K562 (cell line): ENCODE measurements around the gene GINS3. TPM values are rescaled to one million over a fixed set of nuclear protein-coding genes. Genes with fewer than 3 reads are reported as not detected.

Experiments used
- ATAC-seq: fragments of 200-7000 bp; cut with Tn5 transposase; 3 replicates; pipeline ENCODE4 v1.9.1; 2020; ENCODE audit warnings: moderate library complexity
- BruUV-seq: library from RNA; stranded (reverse); fragments of 400-500 nt; replicated peaks from 2 replicates; lab custom pipeline; 2021; lab: Mats Ljungman, UMichigan
- CTCF ChIA-PET: fragments of 300-600 bp; formaldehyde crosslinking; extraction: SDS; loops from one replicate; lab custom pipeline; 2021; ENCODE audit warnings: low intra/inter-chr PET ratio; lab: Yijun Ruan, JAX
- POLR2A ChIA-PET: fragments of 300-600, 350-650 bp; sonication (Branson Sonifier 250); formaldehyde crosslinking; extraction: SDS; loops from one replicate; lab custom pipeline; 2021; ENCODE audit warnings: antibody characterized with exemption, inconsistent platforms; lab: Yijun Ruan, JAX
- DNase-seq, 4 experiments: peaks; one replicate each; pipeline versions ENCODE4 v3.0.0 to v3.0.0-alpha.2; 2011 to 2018; ENCODE audit warnings: low spot score in 3 of 4, mixed read lengths in 3 of 4; ENCODE audit errors: extremely low read depth in 1 of 4
- FAIRE-seq: peaks from 2 replicates; lab custom pipeline; 2011; peaks lifted over from hg19 to GRCh38; lab: Jason Lieb, UNC
- H2AFZ ChIP-seq: 2 replicates; pipeline ENCODE4 v1.6.0; 2011; ENCODE audit warnings: low read depth, low read length, control low read depth, inconsistent platforms
- H3K27ac ChIP-seq: fragments of 200-600 bp; 3 replicates; pipeline ENCODE4 v1.8.0; 2011; ENCODE audit warnings: low read depth, mild to moderate bottlenecking, control low read depth, inconsistent platforms, low read length, moderate library complexity, mixed read lengths; ENCODE audit errors: extremely low read depth
- H3K27me3 ChIP-seq, 2 experiments: fragments of 300-600 bp in 1 of 2; 2 replicates in 1 of 2; 3 replicates in 1 of 2; pipeline versions ENCODE4 v1.6.0 to v1.8.0; 2011; ENCODE audit warnings: inconsistent platforms in 2 of 2, low read length in 2 of 2, mild to moderate bottlenecking in 1 of 2, mixed read lengths in 1 of 2, moderate library complexity in 1 of 2; ENCODE audit not compliant: control insufficient read depth in 2 of 2, insufficient read depth in 2 of 2
- H3K36me3 ChIP-seq: fragments of 300-600 bp; 3 replicates; pipeline ENCODE4 v1.8.0; 2011; ENCODE audit warnings: mild to moderate bottlenecking, low read length, inconsistent platforms; ENCODE audit not compliant: control insufficient read depth, insufficient read depth
- H3K4me1 ChIP-seq, 2 experiments: fragments of 200-600 bp in 1 of 2; replicated peaks in 1 of 2; 2 replicates in 1 of 2; 3 replicates in 1 of 2; pipeline versions ENCODE4 v1.5.1 to v1.8.0; 2011; ENCODE audit warnings: inconsistent platforms in 2 of 2, low read length in 2 of 2, mild to moderate bottlenecking in 1 of 2, mixed read lengths in 1 of 2, moderate library complexity in 1 of 2; ENCODE audit not compliant: control insufficient read depth in 2 of 2, insufficient read depth in 2 of 2
- H3K4me2 ChIP-seq: 2 replicates; pipeline ENCODE4 v1.6.1; 2011; ENCODE audit warnings: low read length, control low read depth, inconsistent platforms, mixed read lengths; ENCODE audit not compliant: insufficient read depth
- H3K4me3 ChIP-seq: fragments of 200-600 bp; sonication (generic), shearing (Covaris generic); 2 replicates; pipeline ENCODE4 v1.5.1; 2016; ENCODE audit warnings: control low read depth, inconsistent platforms
- H3K79me2 ChIP-seq: fragments of 200-600 bp; 3 replicates; pipeline ENCODE4 v1.8.0; 2011; ENCODE audit warnings: low read length, inconsistent platforms; ENCODE audit not compliant: control insufficient read depth, insufficient read depth
- H3K9ac ChIP-seq, 2 experiments: 2 replicates each; pipeline versions ENCODE4 v1.6.0 to v1.6.1; 2011; ENCODE audit warnings: low read depth in 2 of 2, low read length in 2 of 2, control low read depth in 1 of 2, inconsistent platforms in 1 of 2, mild to moderate bottlenecking in 1 of 2, mixed read lengths in 1 of 2; ENCODE audit not compliant: insufficient read depth in 1 of 2
- H3K9me1 ChIP-seq: one replicate; pipeline ENCODE4 v1.6.0; 2011; ENCODE audit warnings: inconsistent platforms, mild to moderate bottlenecking, low read length, moderate library complexity; ENCODE audit not compliant: control insufficient read depth, insufficient read depth
- H3K9me3 ChIP-seq: replicated peaks from 2 replicates; pipeline ENCODE4 v1.5.1; 2011; ENCODE audit warnings: low read depth, low read length, inconsistent platforms; ENCODE audit not compliant: control insufficient read depth, insufficient read depth
- H4K20me1 ChIP-seq: replicated peaks from 2 replicates; pipeline ENCODE4 v1.6.1; 2011; ENCODE audit warnings: low read length, inconsistent platforms, mixed read lengths; ENCODE audit not compliant: control insufficient read depth, insufficient read depth
- ASH1L ChIP-seq: fragments of 450-650 bp; IDR thresholded peaks from 2 replicates; pipeline ENCODE4 v1.6.1; 2018; ENCODE audit warnings: borderline replicate concordance, mild to moderate bottlenecking, low read depth; ENCODE audit not compliant: partially characterized antibody
- CEBPB ChIP-seq: fragments of 450-650 bp; IDR thresholded peaks from 2 replicates; pipeline ENCODE4 v1.6.1; 2016; ENCODE audit warnings: missing genetic modification characterization, missing compliant biosample characterization
- COPS2 ChIP-seq: fragments of 450-650 bp; conservative IDR thresholded peaks from 2 replicates; pipeline ENCODE4 v1.6.1; 2016; ENCODE audit warnings: mild to moderate bottlenecking, moderate library complexity
- DIDO1 ChIP-seq: fragments of 450-650 bp; IDR thresholded peaks from 2 replicates; pipeline ENCODE4 v1.6.1; 2016; ENCODE audit warnings: low read depth, missing biosample characterization, missing genetic modification characterization
- HLTF ChIP-seq: fragments of 450-650 bp; IDR thresholded peaks from 2 replicates; pipeline ENCODE4 v1.6.1; 2016
- JUND ChIP-seq, 2 experiments: IDR thresholded peaks; 2 replicates in 1 of 2; 3 replicates in 1 of 2; pipeline ENCODE4 v1.6.1; 2011; ENCODE audit warnings: borderline replicate concordance in 2 of 2, low read depth in 2 of 2, low read length in 2 of 2, improper control_type of control experiment in 1 of 2, missing biosample characterization in 1 of 2, missing genetic modification characterization in 1 of 2, missing genetic modification reagents in 1 of 2
- MCM7 ChIP-seq, 2 experiments: fragments of 450-650 bp; IDR thresholded peaks; 2 replicates each; pipeline ENCODE4 v1.6.1; 2016 to 2018
- PYGO2 ChIP-seq: fragments of 450-650 bp; IDR thresholded peaks from 2 replicates; pipeline ENCODE4 v1.6.1; 2016; ENCODE audit warnings: mild to moderate bottlenecking, missing genetic modification characterization, moderate library complexity, missing compliant biosample characterization
- TRIM24 ChIP-seq, 2 experiments: fragments of 450-650 bp; IDR thresholded peaks; 2 replicates each; pipeline ENCODE4 v1.6.1; 2016
- TRIM28 ChIP-seq: fragments of 450-650 bp; IDR thresholded peaks from 2 replicates; pipeline ENCODE4 v1.6.1; 2017
- YY1 ChIP-seq, 3 experiments: IDR thresholded peaks; 2 replicates each; pipeline ENCODE4 v1.6.1; 2011; ENCODE audit warnings: low read length in 2 of 3, mild to moderate bottlenecking in 2 of 3, moderate library complexity in 2 of 3, borderline replicate concordance in 1 of 3, control low read depth in 1 of 3, low read depth in 1 of 3; ENCODE audit not compliant: insufficient read depth in 3 of 3, insufficient replicate concordance in 2 of 3, control insufficient read depth in 1 of 3, insufficient read length in 1 of 3; ENCODE audit errors: extremely low read depth in 1 of 3
- ZNF445 ChIP-seq: fragments of 250-450 bp; sonication (Bioruptor Pico); IDR thresholded peaks from 2 replicates; pipeline ENCODE4 v1.4.0; 2020; ENCODE audit warnings: low read depth, mild to moderate bottlenecking, moderate library complexity
- WGBS: fragments of 100-300 bp; shearing (Covaris generic); methylation state at CpG from one replicate; pipeline ENCODE4 v1.1.6; 2016; ENCODE audit warnings: low coverage, mixed read lengths; ENCODE audit not compliant: insufficient coverage; ENCODE audit errors: missing lambda C conversion rate; 5-methylcytosine and 5-hydroxymethylcytosine counted together
- in situ Hi-C: fragments of 300-500 bp; cut with MboI; formaldehyde crosslinking; loops from 4 replicates; pipeline ENCODE4 v1.15.0; 2018; ENCODE audit warnings: inconsistent platforms, mixed read lengths
- intact Hi-C: fragments of 100-400 bp; cut with micrococcal nuclease; formaldehyde crosslinking; loops from 2 replicates; pipeline ENCODE4 v1.14.2; 2022
- polyA plus RNA-seq, 8 experiments: library from polyadenylated mRNA; depleted of rRNA in 4 of 8; stranded (reverse) in 5 of 8; unstranded in 3 of 8; fragments of >200 nt; fragmentation: Nextera tagmentation in 2 of 8; fragmentation: Illumina TruSeq in 1 of 8; extraction: Ambion mirVana in 2 of 8; extraction: Trizol in 1 of 8; gene quantifications; 2 replicates each; pipeline versions ENCODE4 v1.2.1 to v1.2.3, GENCODE V29; 2011 to 2014; ENCODE audit warnings: inconsistent platforms in 1 of 8, missing spikeins in 1 of 8
- total RNA-seq, 7 experiments: library from RNA; depleted of rRNA in 6 of 7; stranded (reverse); fragments of >200 nt in 6 of 7; fragmentation: Illumina TruSeq in 2 of 7; extraction: Trizol in 2 of 7; gene quantifications; 2 replicates each; pipeline versions ENCODE4 v1.2.1 to v1.2.3, GENCODE V29; 2011 to 2021; ENCODE audit warnings: low replicate concordance in 1 of 7
- TF ChIP-seq, protein P1 (sequence below): sonication (generic); formaldehyde crosslinking; IDR thresholded peaks from 2 replicates; pipeline ENCODE4 v1.9.0; 2022; ENCODE audit warnings: mild to moderate bottlenecking, missing genetic modification reagents
- TF ChIP-seq, protein P2 (sequence below): fragments of 450-650 bp; IDR thresholded peaks from 2 replicates; pipeline ENCODE4 v1.6.1; 2016; ENCODE audit warnings: missing biosample characterization, missing genetic modification characterization
- TF ChIP-seq, protein P3 (sequence below): sonication (generic); formaldehyde crosslinking; IDR thresholded peaks from 2 replicates; pipeline ENCODE4 v1.8.0; 2022; ENCODE audit warnings: mild to moderate bottlenecking, missing genetic modification reagents
- TF ChIP-seq, protein P4 (sequence below), 2 experiments: fragments of 450-650 bp in 1 of 2; sonication (generic) in 1 of 2; formaldehyde crosslinking in 1 of 2; IDR thresholded peaks in 1 of 2; conservative IDR thresholded peaks in 1 of 2; 2 replicates each; pipeline versions ENCODE4 v1.6.1 to v1.8.1; 2016 to 2023; ENCODE audit warnings: mild to moderate bottlenecking in 2 of 2, moderate library complexity in 2 of 2, inconsistent platforms in 1 of 2, missing genetic modification reagents in 1 of 2
- TF ChIP-seq, protein P5 (sequence below): sonication (generic); formaldehyde crosslinking; IDR thresholded peaks from 2 replicates; pipeline ENCODE4 v1.8.1; 2022; ENCODE audit warnings: missing genetic modification reagents

The GINS3 gene
- total and polyA plus RNA-seq, 9 of the 15 experiments (the other 6 are each of a cell fraction or from before 2014, with no cell fraction given) = 17.8 to 31.9 (median 25.4) TPM

DNA sequence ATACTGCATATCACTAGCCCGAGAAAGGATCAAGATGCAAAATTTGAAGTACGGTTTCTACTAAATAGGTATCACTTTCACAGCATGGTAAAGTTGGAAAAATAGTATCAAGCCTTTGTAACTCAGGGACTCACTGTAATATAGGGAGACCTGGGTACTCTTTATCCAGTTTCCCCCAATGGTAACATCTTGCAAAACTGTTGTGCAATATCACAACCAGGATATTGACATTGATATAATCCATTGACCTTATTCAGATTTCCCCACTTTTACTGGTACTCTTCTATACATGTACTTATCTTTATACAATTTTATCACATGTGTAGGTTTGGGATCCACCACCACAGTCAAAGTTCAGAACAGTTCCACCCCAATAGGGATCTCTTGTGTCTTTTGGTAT, 20.4 kb upstream of the GINS3 start:
- no TSS peak for BruUV-seq
- ATAC-seq (no peak), FAIRE-seq (no peak), DNase-seq (no peak)
- H3K4me3 ChIP-seq = no peak overlapping the region
- H3K9ac ChIP-seq = no peak overlapping the region
- H4K20me1 ChIP-seq = no peaks in the 10 kb centered on the region
- in situ Hi-C loops (no loop called here), intact Hi-C loops (no loop called here)
- no peaks in the 10 kb centered on the region for H3K4me1 ChIP-seq
- no peaks in the 10 kb centered on the region for H3K79me2 ChIP-seq
- no peak overlapping the region for H3K27ac ChIP-seq
- no peak overlapping the region for H3K4me2 ChIP-seq
- no peaks in the 10 kb centered on the region for H3K9me3 ChIP-seq
- CTCF ChIA-PET = no interaction called here
- no peaks in the 10 kb centered on the region for H3K36me3 ChIP-seq
- H3K9me1 ChIP-seq = no peaks in the 10 kb centered on the region
- POLR2A ChIA-PET = no interaction called here
- H3K27me3 ChIP-seq = peaks cover 8% of the 10 kb centered on the region in 2 experiments; a peak in 3 of 5 replicates
- no peak overlapping the region for H2AFZ ChIP-seq
- 0% methylated on average over 2 of the region's 2 CpGs for WGBS
- no peak for TF ChIP-seq TRIM28
- TF ChIP-seq, protein P1, sequence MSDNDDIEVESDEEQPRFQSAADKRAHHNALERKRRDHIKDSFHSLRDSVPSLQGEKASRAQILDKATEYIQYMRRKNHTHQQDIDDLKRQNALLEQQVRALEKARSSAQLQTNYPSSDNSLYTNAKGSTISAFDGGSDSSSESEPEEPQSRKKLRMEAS = no peak
- no peak for TF ChIP-seq MCM7 (IDR thresholded peaks at IDR 0.05)
- TF ChIP-seq CEBPB (tag) = peak; percentile 84
- TF ChIP-seq DIDO1 = no peak
- TF ChIP-seq ZNF445 = no peak
- no peak for TF ChIP-seq COPS2
- TF ChIP-seq, protein P2, sequence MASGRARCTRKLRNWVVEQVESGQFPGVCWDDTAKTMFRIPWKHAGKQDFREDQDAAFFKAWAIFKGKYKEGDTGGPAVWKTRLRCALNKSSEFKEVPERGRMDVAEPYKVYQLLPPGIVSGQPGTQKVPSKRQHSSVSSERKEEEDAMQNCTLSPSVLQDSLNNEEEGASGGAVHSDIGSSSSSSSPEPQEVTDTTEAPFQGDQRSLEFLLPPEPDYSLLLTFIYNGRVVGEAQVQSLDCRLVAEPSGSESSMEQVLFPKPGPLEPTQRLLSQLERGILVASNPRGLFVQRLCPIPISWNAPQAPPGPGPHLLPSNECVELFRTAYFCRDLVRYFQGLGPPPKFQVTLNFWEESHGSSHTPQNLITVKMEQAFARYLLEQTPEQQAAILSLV (tag) = 0 out of 2 replicates have a peak, but pooled peaks have one; percentile 24
- TF ChIP-seq, protein P3, sequence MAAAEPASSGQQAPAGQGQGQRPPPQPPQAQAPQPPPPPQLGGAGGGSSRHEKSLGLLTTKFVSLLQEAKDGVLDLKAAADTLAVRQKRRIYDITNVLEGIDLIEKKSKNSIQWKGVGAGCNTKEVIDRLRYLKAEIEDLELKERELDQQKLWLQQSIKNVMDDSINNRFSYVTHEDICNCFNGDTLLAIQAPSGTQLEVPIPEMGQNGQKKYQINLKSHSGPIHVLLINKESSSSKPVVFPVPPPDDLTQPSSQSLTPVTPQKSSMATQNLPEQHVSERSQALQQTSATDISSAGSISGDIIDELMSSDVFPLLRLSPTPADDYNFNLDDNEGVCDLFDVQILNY (CRISPR knock-in tag) = no peak
- no peak for TF ChIP-seq YY1 (IDR thresholded peaks at IDR 0.05; ENCODE audit: borderline replicate concordance in 1 of 3, control insufficient read depth in 1 of 3, extremely low read depth in 1 of 3, insufficient read depth in 3 of 3, insufficient read length in 1 of 3, insufficient replicate concordance in 2 of 3, low read depth in 1 of 3, low read length in 2 of 3)
- no peak for TF ChIP-seq PYGO2
- TF ChIP-seq, protein P4, sequence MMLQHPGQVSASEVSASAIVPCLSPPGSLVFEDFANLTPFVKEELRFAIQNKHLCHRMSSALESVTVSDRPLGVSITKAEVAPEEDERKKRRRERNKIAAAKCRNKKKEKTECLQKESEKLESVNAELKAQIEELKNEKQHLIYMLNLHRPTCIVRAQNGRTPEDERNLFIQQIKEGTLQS (IDR thresholded peaks at IDR 0.05) = no peak
- TF ChIP-seq, protein P4 (CRISPR knock-in tag; conservative IDR thresholded peaks at IDR 0.05) = no peak
- no peak for TF ChIP-seq JUND (IDR thresholded peaks at IDR 0.05; ENCODE audit: borderline replicate concordance, low read depth, low read length)
- no peak for TF ChIP-seq JUND (tag; IDR thresholded peaks at IDR 0.05; ENCODE audit: borderline replicate concordance, low read depth, low read length)
- TF ChIP-seq TRIM24 (IDR thresholded peaks at IDR 0.05) = peak; percentile 50 to 78; a peak in 3 of 4 replicates
- TF ChIP-seq, protein P5, sequence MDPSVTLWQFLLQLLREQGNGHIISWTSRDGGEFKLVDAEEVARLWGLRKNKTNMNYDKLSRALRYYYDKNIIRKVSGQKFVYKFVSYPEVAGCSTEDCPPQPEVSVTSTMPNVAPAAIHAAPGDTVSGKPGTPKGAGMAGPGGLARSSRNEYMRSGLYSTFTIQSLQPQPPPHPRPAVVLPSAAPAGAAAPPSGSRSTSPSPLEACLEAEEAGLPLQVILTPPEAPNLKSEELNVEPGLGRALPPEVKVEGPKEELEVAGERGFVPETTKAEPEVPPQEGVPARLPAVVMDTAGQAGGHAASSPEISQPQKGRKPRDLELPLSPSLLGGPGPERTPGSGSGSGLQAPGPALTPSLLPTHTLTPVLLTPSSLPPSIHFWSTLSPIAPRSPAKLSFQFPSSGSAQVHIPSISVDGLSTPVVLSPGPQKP (CRISPR knock-in tag) = no peak
- TF ChIP-seq ASH1L = no peak
- TF ChIP-seq HLTF = no peak
